Upper lobe of left lung (tissue), 6 donors: Measurements from ENCODE around the gene INPP5J. TPM values are rescaled to one million over a fixed set of nuclear protein-coding genes. Genes with fewer than 3 reads are reported as not detected.
A peak's percentile ranks its signal among the peaks of the same experiment; 100 is the strongest.
"Not testable (repeated sequence)": the region's sequence is repeated elsewhere in the genome, so short reads cannot be mapped to it uniquely, and the experiment has no call there.

Experiments
- ATAC-seq, 2 donors: fragments of 200-7000 bp; cut with Tn5 transposase; one replicate each; pipeline ENCODE4 v1.9.1; 2022; ENCODE audit warnings: mild to moderate bottlenecking in 2 of 2, moderate library complexity in 2 of 2; ENCODE audit not compliant: low FRiP score in 2 of 2
- DNase-seq, 2 donors: peaks; one replicate each; pipeline ENCODE4 v3.0.0-alpha.2; 2019 to 2020
- H3K27ac ChIP-seq, 4 donors: fragments of 200-600 bp; sonication (generic); one replicate each; pipeline ENCODE4 v1.5.1; 2016 to 2019
- H3K27me3 ChIP-seq, 4 donors: fragments of 200-600 bp; sonication (generic); one replicate each; pipeline ENCODE4 v1.5.1; 2017 to 2019
- H3K36me3 ChIP-seq, 4 donors: fragments of 200-600 bp; sonication (generic); one replicate each; pipeline ENCODE4 v1.5.1; 2016 to 2019
- H3K4me1 ChIP-seq, 4 donors: fragments of 200-600 bp; sonication (generic); one replicate each; pipeline ENCODE4 v1.5.1; 2018 to 2019
- H3K4me3 ChIP-seq, 4 donors: fragments of 200-600 bp; sonication (generic); one replicate each; pipeline ENCODE4 v1.5.1; 2017 to 2019; ENCODE audit warnings: mild to moderate bottlenecking in 2 of 4, moderate library complexity in 1 of 4
- H3K9me3 ChIP-seq, 4 donors: fragments of 200-600 bp; sonication (generic); one replicate each; pipeline ENCODE4 v1.5.1; 2018 to 2019
- CTCF ChIP-seq, 6 experiments: fragments of 450-650 bp in 4 of 6; fragments of 200-600 bp in 2 of 6; sonication (generic) in 2 of 6; IDR thresholded peaks; one replicate each; pipeline ENCODE4 v1.5.1; 2016 to 2019; ENCODE audit warnings: antibody characterized with exemption in 6 of 6
- EP300 ChIP-seq, 4 donors: sonication (generic); formaldehyde crosslinking; IDR thresholded peaks; one replicate each; pipeline ENCODE4 v1.5.1; 2017; ENCODE audit warnings: antibody characterized with exemption in 4 of 4, control low read depth in 2 of 4
- POLR2A ChIP-seq, 4 donors: fragments of 450-650 bp; IDR thresholded peaks; one replicate each; pipeline ENCODE4 v1.5.1; 2016 to 2017; ENCODE audit warnings: antibody characterized with exemption in 4 of 4, mild to moderate bottlenecking in 2 of 4
- POLR2AphosphoS5 ChIP-seq, 2 donors: sonication (generic); formaldehyde crosslinking; IDR thresholded peaks; one replicate each; pipeline ENCODE4 v1.5.1; 2017; ENCODE audit warnings: antibody characterized with exemption in 2 of 2
- WGBS, 2 donors: methylation state at CpG; one replicate each; pipeline ENCODE4 v1.1.5; 2017 to 2018; 5-methylcytosine and 5-hydroxymethylcytosine counted together
- total RNA-seq, 6 donors: library from RNA; depleted of rRNA in 4 of 6; stranded (reverse); fragments of >200 nt in 4 of 6; gene quantifications; one replicate each; pipeline versions ENCODE4 v1.1.0 to v1.2.1, GENCODE V29; 2016 to 2021
- donor health status: DM: no; HTN: no; CAD: no; lungs with moderate emphysema.
- donor health status: DM: no; HTN: yes; CAD: no; lungs with severe emphysema.

The INPP5J gene
- total RNA-seq: 10 to 100 TPM in 1 of 6 donors, 1 to 10 TPM in 5; 3.0 to 28.3 (median 6.2) TPM

- no peaks in the 10 kb centered on the region for H3K36me3 ChIP-seq
- no peaks in the 10 kb centered on the region for H3K27me3 ChIP-seq
- DNase-seq: peak; percentile 65 to 69
- no peaks in the 10 kb centered on the region for H3K9me3 ChIP-seq
- TF ChIP-seq EP300 (IDR thresholded peaks at IDR 0.05) (no peak), POLR2AphosphoS5 (IDR thresholded peaks at IDR 0.05) (peak in 1 of 2 donors; percentile 30), POLR2A (IDR thresholded peaks at IDR 0.05) (peak in 1 of 4 donors; percentile 48), CTCF (IDR thresholded peaks at IDR 0.05) (no peak)
- 36 to 41% methylated on average over 3 to 9 of the region's 10 CpGs for WGBS, 2 donors
- peak within 1 kb of the TSS in 3 of 4 donors; percentile 43 to 51 (median 48) for H3K4me3 ChIP-seq
- ATAC-seq: peak; percentile 41 to 62
- H3K27ac ChIP-seq: peak within 1 kb of the TSS in 3 of 4 donors; percentile 44 to 66 (median 63)
- H3K4me1 ChIP-seq: peaks cover 6 to 16% (median 13%) of the 10 kb centered on the region in 4 donors
These were observed at the start of gene INPP5J for GRCh38 chr22:31122532-31123291. TSS of gene INPP5J (plus strand) at chr22:31122966. CDS start at chr22:31123015, 49 bp downstream.

DNA sequence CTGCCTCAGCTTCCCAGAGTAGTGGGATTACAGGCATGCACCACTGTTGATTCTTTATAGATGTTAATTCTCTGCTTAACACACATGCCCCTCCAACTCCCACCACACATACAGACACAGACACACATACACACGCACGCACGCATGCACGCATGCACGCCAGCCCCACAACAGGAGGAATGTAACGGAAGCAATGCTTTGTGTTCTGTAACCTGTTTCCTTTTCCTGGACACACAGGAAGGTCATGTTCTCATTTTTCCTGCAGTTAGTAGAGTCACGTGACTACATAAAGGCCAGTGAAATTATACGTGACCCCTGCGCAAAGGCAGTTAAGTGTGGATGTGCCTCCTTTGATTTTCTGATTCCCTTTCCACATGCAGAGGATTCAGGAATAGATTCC, 49.6 kb upstream of the INPP5J start:
- not testable (repeated sequence) for DNase-seq, H3K4me1 ChIP-seq
- WGBS, 2 donors: 58 to 72% methylated on average over 9 of the region's 9 CpGs

GRCh38 chr22:31073545-31074145, 49.1 kb upstream of the INPP5J start:
- H3K4me1 ChIP-seq: peaks cover 0 to 11% (median 3%) of the 10 kb centered on the region in 4 donors

More for the DNA sequence above, 49.6 kb upstream of the INPP5J start:
- peak in 1 of 2 donors; percentile 61 for TF ChIP-seq POLR2AphosphoS5 (IDR thresholded peaks at IDR 0.05)
- not testable (repeated sequence) for H3K9me3 ChIP-seq, H3K36me3 ChIP-seq, H3K27ac ChIP-seq, H3K27me3 ChIP-seq, ATAC-seq, H3K4me3 ChIP-seq

DNA sequence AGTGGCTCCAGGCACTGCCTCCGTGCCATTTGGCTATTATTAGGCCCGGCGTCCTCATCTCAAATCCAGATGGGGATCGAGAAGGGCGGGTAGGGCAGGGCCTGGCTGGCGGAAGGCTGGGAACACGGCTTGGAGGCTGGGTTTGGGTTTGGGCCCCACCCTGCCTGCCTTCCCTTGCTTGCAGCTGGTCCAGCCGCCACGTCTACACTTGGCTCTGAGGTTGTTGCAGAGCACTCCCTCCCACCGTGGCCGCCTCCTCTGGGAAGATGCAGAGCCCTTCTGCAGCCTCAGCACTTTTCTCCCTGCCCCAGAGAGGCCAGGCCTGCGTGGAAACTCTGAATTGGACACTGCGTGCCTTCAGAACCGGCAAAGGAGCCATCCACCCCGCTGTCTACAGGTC, 46.8 kb upstream of the INPP5J start:
- H3K4me3 ChIP-seq: no peak overlapping the region
- WGBS, 2 donors: 75 to 78% methylated on average over 5 to 15 of the region's 15 CpGs
- no peaks in the 10 kb centered on the region for H3K36me3 ChIP-seq
- peaks cover 3 to 23% (median 12%) of the 10 kb centered on the region in 4 donors for H3K4me1 ChIP-seq
- peak; percentile 79 to 91 for ATAC-seq
- no peaks in the 10 kb centered on the region for H3K27me3 ChIP-seq
- no peaks in the 10 kb centered on the region for H3K9me3 ChIP-seq
- peak overlapping the region; percentile 53 to 71 (median 60) for H3K27ac ChIP-seq
- TF ChIP-seq POLR2AphosphoS5 (IDR thresholded peaks at IDR 0.05) (peak in 1 of 2 donors; percentile 53), EP300 (IDR thresholded peaks at IDR 0.05) (no peak)
- peak in 1 of 2 donors; percentile 39 for DNase-seq

More at GRCh38 chr22:31073545-31074145, 49.1 kb upstream of the INPP5J start:
- not testable (repeated sequence) for H3K4me3 ChIP-seq, ATAC-seq, H3K36me3 ChIP-seq, H3K27me3 ChIP-seq, DNase-seq, H3K9me3 ChIP-seq
- 85 to 90% methylated on average over 4 to 5 of the region's 5 CpGs for WGBS, 2 donors
- peak overlapping the region in 1 of 4 donors; percentile 1 for H3K27ac ChIP-seq

- DNase-seq: no peak
- no peak overlapping the region for H3K27ac ChIP-seq
- H3K9me3 ChIP-seq: no peaks in the 10 kb centered on the region
- no peaks in the 10 kb centered on the region for H3K36me3 ChIP-seq
- WGBS, 2 donors: 78 to 80% methylated on average over 3 to 6 of the region's 6 CpGs
- H3K27me3 ChIP-seq: no peaks in the 10 kb centered on the region
- H3K4me1 ChIP-seq: peaks cover 16 to 35% (median 24%) of the 10 kb centered on the region in 4 donors
- TF ChIP-seq EP300 (IDR thresholded peaks at IDR 0.05) (no peak), POLR2AphosphoS5 (IDR thresholded peaks at IDR 0.05) (no peak), POLR2A (IDR thresholded peaks at IDR 0.05) (no peak), CTCF (IDR thresholded peaks at IDR 0.05) (no peak)
- no peak overlapping the region for H3K4me3 ChIP-seq
- no peak for ATAC-seq
These were observed 45.1 kb upstream of the INPP5J start for GRCh38 chr22:31077681-31078080.

GRCh38 chr22:31078389-31078788, 44.4 kb upstream of the INPP5J start:
- not testable (repeated sequence) for H3K36me3 ChIP-seq, ATAC-seq, H3K9me3 ChIP-seq, H3K4me3 ChIP-seq, DNase-seq, H3K27me3 ChIP-seq
- 87 to 88% methylated on average over 2 of the region's 2 CpGs for WGBS, 2 donors
- peaks cover 23 to 42% (median 31%) of the 10 kb centered on the region in 4 donors for H3K4me1 ChIP-seq
- peak overlapping the region in 1 of 4 donors; percentile 92 for H3K27ac ChIP-seq
